AG09319 (cell line): ENCODE measurements around the gene RHEB.

Experiments used
- DNase-seq: peaks from one replicate; pipeline ENCODE4 v3.0.0-alpha.2; 2010; ENCODE audit warnings: low read depth; ENCODE audit errors: extremely low read depth
- CTCF ChIP-seq: IDR thresholded peaks from 2 replicates; pipeline ENCODE4 v1.5.1; 2011; ENCODE audit warnings: low read depth, mild to moderate bottlenecking, inconsistent platforms, low read length, moderate library complexity

The RHEB gene

GRCh38 chr7:151428378-151429236 lies 91.1 kb downstream of the RHEB start:
- no peak for DNase-seq
- no peak for TF ChIP-seq CTCF

GRCh38 chr7:151427705-151428377 lies 91.9 kb downstream of the RHEB start:
- no peak for DNase-seq
- no peak for TF ChIP-seq CTCF

GRCh38 chr7:151426904-151427704 lies 92.6 kb downstream of the RHEB start:
- DNase-seq: no peak
- TF ChIP-seq CTCF: no peak

- peak; percentile 65 for DNase-seq
- no peak for TF ChIP-seq CTCF
These were observed 93.2 kb downstream of the RHEB start for GRCh38 chr7:151426441-151426903.

- peak; percentile 63 for DNase-seq
- TF ChIP-seq CTCF: no peak
These were observed 93.8 kb downstream of the RHEB start for GRCh38 chr7:151425670-151426440.

GRCh38 chr7:151424799-151425198 lies 94.9 kb downstream of the RHEB start:
- DNase-seq: no peak
- TF ChIP-seq CTCF: no peak
